HepG2 (cell line): ENCODE data around the gene C5. TPM values are rescaled to one million over a fixed set of nuclear protein-coding genes. Genes with fewer than 3 reads are reported as not detected.

ENCODE experiments used
- AHR ChIP-seq: IDR thresholded peaks from 2 replicates; pipeline ENCODE4 v1.6.1; 2018; ENCODE audit warnings: missing genetic modification reagents, missing compliant biosample characterization
- ATF7 ChIP-seq, 2 experiments: fragments of 450-650 bp in 1 of 2; sonication (generic) in 1 of 2; formaldehyde crosslinking in 1 of 2; IDR thresholded peaks; 2 replicates each; pipeline versions ENCODE4 v1.4.0 to v1.6.1; 2016 to 2020; ENCODE audit warnings: antibody characterized with exemption in 1 of 2, mild to moderate bottlenecking in 1 of 2, missing genetic modification reagents in 1 of 2
- CBX5 ChIP-seq: sonication (generic); formaldehyde crosslinking; IDR thresholded peaks from 2 replicates; pipeline ENCODE4 v1.4.0; 2020; ENCODE audit warnings: missing genetic modification reagents, borderline replicate concordance
- CCAR2 ChIP-seq: fragments of 200-400 bp; formaldehyde crosslinking; optimal IDR thresholded peaks from 2 replicates; pipeline ENCODE3; 2018; ENCODE audit warnings: low read depth, mild to moderate bottlenecking, low read length, moderate library complexity
- HES4 ChIP-seq: sonication (generic); formaldehyde crosslinking; IDR thresholded peaks from 2 replicates; pipeline ENCODE4 v1.9.0; 2021; ENCODE audit warnings: mild to moderate bottlenecking, missing genetic modification reagents, borderline replicate concordance
- KLF15 ChIP-seq: sonication (generic); formaldehyde crosslinking; IDR thresholded peaks from 2 replicates; pipeline ENCODE4 v1.8.1; 2023; ENCODE audit warnings: borderline replicate concordance, mild to moderate bottlenecking, inconsistent platforms, missing genetic modification reagents, mixed read lengths
- MTA3 ChIP-seq: sonication (generic); formaldehyde crosslinking; IDR thresholded peaks from 2 replicates; pipeline ENCODE4 v1.4.0; 2020; ENCODE audit warnings: missing genetic modification reagents
- NBN ChIP-seq: fragments of 450-650 bp; conservative IDR thresholded peaks from 2 replicates; pipeline ENCODE4 v1.6.1; 2017
- NFRKB ChIP-seq: fragments of 450-650 bp; IDR thresholded peaks from 2 replicates; pipeline ENCODE4 v1.6.1; 2017
- SAP130 ChIP-seq: IDR thresholded peaks from 2 replicates; pipeline ENCODE4 v1.6.1; 2016; ENCODE audit warnings: low read depth
- SOX5 ChIP-seq: IDR thresholded peaks from 2 replicates; pipeline ENCODE4 v1.6.1; 2016; ENCODE audit warnings: borderline replicate concordance
- STAT6 ChIP-seq: sonication (generic); formaldehyde crosslinking; IDR thresholded peaks from 2 replicates; pipeline ENCODE4 v1.4.0; 2020; ENCODE audit warnings: missing genetic modification reagents, mild to moderate bottlenecking, borderline replicate concordance
- TCF12 ChIP-seq, 2 experiments: fragments of 450-650 bp in 1 of 2; sonication (generic) in 1 of 2; formaldehyde crosslinking in 1 of 2; IDR thresholded peaks; 2 replicates each; pipeline versions ENCODE4 v1.6.1 to v1.8.0; 2017 to 2022; ENCODE audit warnings: antibody characterized with exemption in 1 of 2, mild to moderate bottlenecking in 1 of 2, missing genetic modification reagents in 1 of 2, moderate library complexity in 1 of 2
- ZBTB21 ChIP-seq: sonication (generic); formaldehyde crosslinking; IDR thresholded peaks from 2 replicates; pipeline ENCODE4 v1.4.0; 2020; ENCODE audit warnings: missing genetic modification reagents
- ZBTB4 ChIP-seq: sonication (generic); formaldehyde crosslinking; IDR thresholded peaks from 2 replicates; pipeline ENCODE4 v1.4.0; 2020; ENCODE audit warnings: missing genetic modification reagents, mild to moderate bottlenecking, borderline replicate concordance
- ZFP82 ChIP-seq: sonication (generic); formaldehyde crosslinking; IDR thresholded peaks from 2 replicates; pipeline ENCODE4 v1.5.1; 2020; ENCODE audit warnings: mild to moderate bottlenecking, missing genetic modification reagents, borderline replicate concordance
- ZNF12 ChIP-seq: sonication (generic); formaldehyde crosslinking; IDR thresholded peaks from 2 replicates; pipeline ENCODE4 v1.5.0; 2020; ENCODE audit warnings: missing genetic modification reagents
- ZNF20 ChIP-seq: sonication (generic); formaldehyde crosslinking; IDR thresholded peaks from 2 replicates; pipeline ENCODE4 v1.4.0; 2020; ENCODE audit warnings: mild to moderate bottlenecking, moderate library complexity, missing genetic modification reagents
- ZNF207 ChIP-seq: fragments of 450-650 bp; IDR thresholded peaks from 2 replicates; pipeline ENCODE4 v1.6.1; 2016; ENCODE audit warnings: antibody characterized with exemption, borderline replicate concordance
- ZNF292 ChIP-seq: sonication (generic); formaldehyde crosslinking; IDR thresholded peaks from 2 replicates; pipeline ENCODE4 v1.8.1; 2022; ENCODE audit warnings: mild to moderate bottlenecking, low read depth, missing genetic modification reagents, borderline replicate concordance
- ZNF362 ChIP-seq: sonication (generic); formaldehyde crosslinking; IDR thresholded peaks from 2 replicates; pipeline ENCODE4 v1.4.0; 2020; ENCODE audit warnings: missing genetic modification reagents, mild to moderate bottlenecking, borderline replicate concordance
- ZNF563 ChIP-seq: sonication (generic); formaldehyde crosslinking; IDR thresholded peaks from 2 replicates; pipeline ENCODE4 v1.8.0; 2022; ENCODE audit warnings: mild to moderate bottlenecking, moderate library complexity, missing genetic modification reagents
- ZSCAN12 ChIP-seq: sonication (generic); formaldehyde crosslinking; IDR thresholded peaks from 2 replicates; pipeline ENCODE4 v1.9.0; 2021; ENCODE audit warnings: mild to moderate bottlenecking, missing genetic modification reagents
- ZSCAN20 ChIP-seq: sonication (generic); formaldehyde crosslinking; IDR thresholded peaks from 2 replicates; pipeline ENCODE4 v1.4.0; 2020; ENCODE audit warnings: missing genetic modification reagents, mild to moderate bottlenecking, borderline replicate concordance
- ZSCAN9 ChIP-seq: IDR thresholded peaks from 2 replicates; pipeline ENCODE4 v1.6.1; 2016; ENCODE audit warnings: borderline replicate concordance
- polyA plus RNA-seq, 8 experiments: library from polyadenylated mRNA; depleted of rRNA in 3 of 8; stranded (reverse) in 7 of 8; unstranded in 1 of 8; fragments of >200 nt; fragmentation: Illumina TruSeq in 4 of 8; extraction: Trizol in 4 of 8; gene quantifications; 2 replicates each; pipeline versions ENCODE4 v1.2.1 to v1.2.3, GENCODE V29; 2011 to 2016; ENCODE audit warnings: low read depth in 4 of 8, missing spikeins in 1 of 8, mixed read lengths in 1 of 8; ENCODE audit not compliant: insufficient read depth in 1 of 8
- total RNA-seq, 5 experiments: library from RNA; depleted of rRNA; stranded (reverse); fragments of >200 nt; fragmentation: Illumina TruSeq; extraction: Trizol; gene quantifications; 2 replicates each; pipeline ENCODE4 v1.2.3, GENCODE V29; 2016; ENCODE audit warnings: low read depth in 1 of 5

Gene C5
- total and polyA plus RNA-seq, 2 of the 13 experiments (the other 11 are each of a cell fraction or from before 2014, with no cell fraction given) = 57.6 to 192 TPM

GRCh38 chr9:120929229-120929791 lies 120.8 kb downstream of the C5 start (continued):
- TF ChIP-seq NFRKB (no peak), CCAR2 (no peak), ZNF362 (0 out of 2 replicates have a peak, but pooled peaks have one; percentile 4), NBN (no peak), ZNF563 (no peak; the same call in 1 of the 2 replicates), ZSCAN12 (CRISPR knock-in tag) (no peak), MTA3 (CRISPR knock-in tag) (no peak), ZNF20 (CRISPR knock-in tag) (no peak), TCF12 (IDR thresholded peaks at IDR 0.05) (no peak), TCF12 (CRISPR knock-in tag; IDR thresholded peaks at IDR 0.05) (no peak; the same call in 1 of the 2 replicates), AHR (CRISPR knock-in tag) (no peak), ZFP82 (CRISPR knock-in tag) (no peak), ZNF12 (CRISPR knock-in tag) (no peak), CBX5 (CRISPR knock-in tag) (no peak), ZSCAN9 (CRISPR knock-in tag) (no peak), KLF15 (CRISPR knock-in tag) (no peak), SOX5 (CRISPR knock-in tag) (no peak), ZNF292 (CRISPR knock-in tag) (no peak), ATF7 (IDR thresholded peaks at IDR 0.05) (no peak), ATF7 (CRISPR knock-in tag; IDR thresholded peaks at IDR 0.05) (no peak), SAP130 (no peak), ZNF207 (no peak), ZSCAN20 (CRISPR knock-in tag) (peak; percentile 8; the same call in 1 of the 2 replicates), ZBTB21 (no peak), HES4 (CRISPR knock-in tag) (0 out of 2 replicates have a peak, but pooled peaks have one; percentile 33), STAT6 (CRISPR knock-in tag) (no peak), ZBTB4 (CRISPR knock-in tag) (no peak)
